GM21360 (cell line): ENCODE data around the gene CARD14.
"Not testable (repeated sequence)": the region's sequence is repeated elsewhere in the genome, so short reads cannot be mapped to it uniquely, and the experiment has no call there.

Source experiments
- ATAC-seq: cut with Tn5 transposase; IDR thresholded peaks from one replicate; pipeline ENCODE4 v1.9.1; 2021; ENCODE audit warnings: mild to moderate bottlenecking, moderate library complexity; ENCODE audit not compliant: unreplicated experiment

The CARD14 gene

GRCh38 chr17:80222376-80223141, 52.7 kb downstream of the CARD14 start:
- no peak for ATAC-seq

GRCh38 chr17:80223142-80223815, 53.4 kb downstream of the CARD14 start:
- no peak for ATAC-seq

- no peak for ATAC-seq
Measured at GRCh38 chr17:80223838-80224497, 54.1 kb downstream of the CARD14 start.

- no peak for ATAC-seq
Measured at GRCh38 chr17:80224683-80225082, 54.9 kb downstream of the CARD14 start.

GRCh38 chr17:80225230-80225629, 55.4 kb downstream of the CARD14 start:
- ATAC-seq, result no peak

- ATAC-seq, result no peak
Measured at GRCh38 chr17:80227156-80227555, 57.3 kb downstream of the CARD14 start.

- no peak for ATAC-seq
Measured at GRCh38 chr17:80227666-80228065, 57.8 kb downstream of the CARD14 start.

- ATAC-seq, result no peak
Measured at GRCh38 chr17:80228477-80228876, 58.6 kb downstream of the CARD14 start.

GRCh38 chr17:80229011-80229410, 59.2 kb downstream of the CARD14 start:
- no peak for ATAC-seq

- no peak for ATAC-seq
Measured at GRCh38 chr17:80232438-80232837, 62.6 kb downstream of the CARD14 start.

- no peak for ATAC-seq
Measured at GRCh38 chr17:80233202-80233601, 63.4 kb downstream of the CARD14 start.

GRCh38 chr17:80236911-80237310, 67.1 kb downstream of the CARD14 start:
- ATAC-seq, result no peak

GRCh38 chr17:80237386-80237785, 67.6 kb downstream of the CARD14 start:
- ATAC-seq, result no peak

GRCh38 chr17:80242505-80242904, 72.7 kb downstream of the CARD14 start:
- no peak for ATAC-seq

- ATAC-seq, result no peak
Measured at GRCh38 chr17:80243526-80244433, 74.0 kb downstream of the CARD14 start.

GRCh38 chr17:80244448-80244847, 74.6 kb downstream of the CARD14 start:
- ATAC-seq, result not testable (repeated sequence)

GRCh38 chr17:80244871-80245509, 75.2 kb downstream of the CARD14 start:
- ATAC-seq, result no peak

- ATAC-seq, result no peak
Measured at GRCh38 chr17:80245566-80246265, 75.9 kb downstream of the CARD14 start.

GRCh38 chr17:80246266-80246681, 76.4 kb downstream of the CARD14 start:
- ATAC-seq, result no peak

GRCh38 chr17:80246726-80247125, 76.9 kb downstream of the CARD14 start:
- no peak for ATAC-seq
